Left renal cortex interstitium (tissue), 4 donors: ENCODE measurements around the gene DMTF1. TPM values are rescaled to one million over a fixed set of nuclear protein-coding genes. Genes with fewer than 3 reads are reported as not detected.
"Not testable (repeated sequence)": the region's sequence is repeated elsewhere in the genome, so short reads cannot be mapped to it uniquely, and the experiment has no call there.

Experiments
- DNase-seq, 4 donors: peaks; one replicate each; pipeline ENCODE4 v3.0.0-alpha.2; 2013; ENCODE audit warnings: low read depth in 4 of 4, low spot score in 2 of 4, missing footprints in 1 of 4
- polyA plus RNA-seq, 4 donors: library from polyadenylated mRNA; unstranded; fragments of 120-200 nt; gene quantifications; one replicate each; pipeline ENCODE4 v1.2.1, GENCODE V29; 2013; ENCODE audit not compliant: insufficient read length in 4 of 4

Gene DMTF1
- polyA plus RNA-seq, 4 donors = 104 to 267 (median 177) TPM

DNA sequence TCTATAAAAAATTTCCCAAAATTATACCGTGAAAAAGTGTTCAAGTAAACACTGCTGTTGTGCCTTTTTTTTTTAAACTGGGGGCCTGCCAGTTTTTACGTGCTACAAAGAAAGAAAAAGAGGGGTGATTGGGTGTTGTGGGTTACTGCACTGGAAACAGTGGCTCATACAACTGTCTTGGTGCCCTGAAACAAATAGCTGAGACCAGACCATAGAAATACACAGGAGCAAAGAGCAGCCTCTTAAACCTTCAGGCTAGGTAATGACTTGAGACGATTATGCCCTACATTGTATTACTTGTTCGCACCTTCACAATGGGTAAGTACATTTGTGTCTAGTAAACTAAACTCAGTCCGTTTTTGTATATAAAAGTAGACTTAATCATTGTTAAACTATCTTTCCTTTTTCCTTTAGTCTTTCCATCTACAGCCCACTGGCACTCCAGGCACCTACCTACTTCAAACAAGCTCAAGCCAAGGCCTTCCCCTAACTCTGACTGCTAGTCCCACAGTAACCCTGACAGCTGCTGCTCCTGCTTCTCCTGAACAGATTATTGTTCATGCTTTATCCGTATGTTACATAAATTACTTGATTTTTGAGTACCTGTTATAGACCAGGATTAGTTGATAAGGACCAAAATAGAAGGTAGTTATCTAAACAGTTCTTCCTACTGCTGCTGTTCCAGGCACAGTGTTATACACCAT is 40.7 kb downstream of the DMTF1 start:
- DNase-seq = no peak

- DNase-seq = no peak
Observed at GRCh38 chr7:87193912-87194311, 41.7 kb downstream of the DMTF1 start.

GRCh38 chr7:87199241-87199640 is 47.0 kb downstream of the DMTF1 start:
- no peak for DNase-seq

- DNase-seq = no peak
Observed at GRCh38 chr7:87199700-87200450, 47.6 kb downstream of the DMTF1 start.

DNA sequence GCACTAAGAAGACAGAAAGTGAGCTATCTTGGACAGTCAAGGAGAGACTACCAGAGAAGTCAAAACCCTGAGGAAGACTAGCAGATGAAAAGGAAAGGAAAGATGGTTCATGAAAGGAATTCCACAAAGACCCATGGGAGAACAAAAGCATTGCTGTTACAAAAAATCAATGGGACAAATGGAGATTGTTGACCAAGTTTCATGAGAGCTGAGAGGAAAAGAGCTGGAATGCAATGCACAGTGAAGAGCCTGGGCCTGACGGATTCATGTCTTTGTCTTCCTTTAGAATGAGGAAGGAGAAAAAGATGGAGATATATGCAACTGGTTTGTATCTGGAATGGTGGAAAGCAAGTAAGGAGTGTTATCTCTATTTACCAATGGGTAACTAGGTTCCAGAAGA is 50.0 kb downstream of the DMTF1 start:
- no peak for DNase-seq

GRCh38 chr7:87202705-87203104 is 50.5 kb downstream of the DMTF1 start:
- DNase-seq = no peak

- not testable (repeated sequence) for DNase-seq
Observed at GRCh38 chr7:87203929-87204328, 51.7 kb downstream of the DMTF1 start.

DNA sequence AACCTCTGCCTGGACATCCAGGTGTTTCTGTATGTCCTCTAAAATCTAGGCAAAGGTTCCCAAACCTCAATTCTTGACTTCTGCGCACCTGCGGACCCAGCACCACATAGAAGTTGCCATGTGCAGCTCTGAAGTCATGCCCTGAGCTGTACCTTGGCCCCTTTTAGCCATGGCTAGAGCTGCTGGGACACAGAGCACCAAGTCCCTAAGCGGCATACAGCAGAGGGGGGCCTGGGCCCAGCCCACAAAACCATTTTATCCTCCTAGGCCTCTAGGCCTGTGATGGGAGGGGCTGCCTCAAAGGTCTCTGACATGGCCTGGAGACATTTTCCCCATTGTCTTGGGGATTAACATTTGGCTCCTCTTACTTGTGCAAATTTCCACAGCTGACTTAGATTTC is 52.7 kb downstream of the DMTF1 start:
- no peak for DNase-seq

DNA sequence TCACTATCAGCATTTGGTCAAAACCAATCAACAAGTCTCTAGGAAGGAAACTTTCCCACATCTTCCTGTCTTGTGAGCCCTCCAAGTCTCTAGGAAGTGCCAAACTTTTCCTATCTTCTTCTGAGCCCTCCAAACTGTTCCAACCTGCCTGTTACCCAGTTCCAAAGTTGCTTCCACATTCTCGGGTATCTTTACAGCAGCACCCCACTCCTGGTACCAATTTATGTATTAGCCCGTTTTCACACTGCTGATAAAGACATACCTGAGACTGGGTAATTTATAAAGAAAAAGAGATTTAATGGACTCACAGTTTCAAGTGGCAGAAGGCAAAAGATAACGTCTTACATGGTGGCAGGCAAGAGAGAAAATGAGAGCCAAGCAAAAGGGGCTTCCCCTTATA is 53.4 kb downstream of the DMTF1 start:
- not testable (repeated sequence) for DNase-seq

GRCh38 chr7:87206361-87206760 is 54.1 kb downstream of the DMTF1 start:
- DNase-seq = no peak

DNA sequence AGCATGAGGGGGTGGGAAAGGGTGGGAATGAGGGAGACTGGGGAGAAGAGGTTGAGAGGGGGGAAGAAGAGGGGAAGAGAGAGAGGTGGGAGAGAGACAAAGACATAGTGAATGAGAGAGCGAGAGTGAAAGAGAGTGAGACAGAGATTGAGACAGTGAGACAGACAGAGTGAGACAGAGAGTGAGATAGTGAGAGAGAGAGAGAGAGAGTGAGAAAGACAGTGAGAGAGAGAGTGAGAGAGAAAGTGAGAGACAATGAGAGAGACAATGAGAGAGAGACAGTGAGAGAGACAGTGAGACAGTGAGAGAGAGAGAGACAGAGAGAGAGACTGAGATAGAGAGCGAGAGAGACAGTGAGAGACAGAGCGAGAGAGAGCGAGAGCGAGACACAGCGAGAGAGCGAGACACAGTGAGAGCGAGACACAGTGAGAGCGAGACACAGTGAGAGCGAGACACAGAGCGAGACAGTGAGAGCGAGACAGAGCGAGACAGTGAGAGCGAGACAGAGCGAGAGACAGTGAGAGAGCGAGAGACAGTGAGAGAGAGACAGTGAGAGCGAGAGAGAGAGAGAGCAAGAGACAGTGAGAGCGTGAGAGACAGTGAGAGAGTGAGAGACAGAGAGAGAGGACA is 57.2 kb downstream of the DMTF1 start:
- DNase-seq = no peak

- DNase-seq = no peak
Observed at GRCh38 chr7:87210506-87210905, 58.3 kb downstream of the DMTF1 start.

GRCh38 chr7:87212498-87212897 is 60.2 kb downstream of the DMTF1 start:
- DNase-seq = no peak

- DNase-seq = no peak
Observed at GRCh38 chr7:87213252-87213651, 61.0 kb downstream of the DMTF1 start.

- no peak for DNase-seq
Observed at GRCh38 chr7:87213811-87214210, 61.6 kb downstream of the DMTF1 start.

- no peak for DNase-seq
Observed at GRCh38 chr7:87215046-87215445, 62.8 kb downstream of the DMTF1 start.

- DNase-seq = no peak
Observed at GRCh38 chr7:87216701-87217508, 64.7 kb downstream of the DMTF1 start.

DNA sequence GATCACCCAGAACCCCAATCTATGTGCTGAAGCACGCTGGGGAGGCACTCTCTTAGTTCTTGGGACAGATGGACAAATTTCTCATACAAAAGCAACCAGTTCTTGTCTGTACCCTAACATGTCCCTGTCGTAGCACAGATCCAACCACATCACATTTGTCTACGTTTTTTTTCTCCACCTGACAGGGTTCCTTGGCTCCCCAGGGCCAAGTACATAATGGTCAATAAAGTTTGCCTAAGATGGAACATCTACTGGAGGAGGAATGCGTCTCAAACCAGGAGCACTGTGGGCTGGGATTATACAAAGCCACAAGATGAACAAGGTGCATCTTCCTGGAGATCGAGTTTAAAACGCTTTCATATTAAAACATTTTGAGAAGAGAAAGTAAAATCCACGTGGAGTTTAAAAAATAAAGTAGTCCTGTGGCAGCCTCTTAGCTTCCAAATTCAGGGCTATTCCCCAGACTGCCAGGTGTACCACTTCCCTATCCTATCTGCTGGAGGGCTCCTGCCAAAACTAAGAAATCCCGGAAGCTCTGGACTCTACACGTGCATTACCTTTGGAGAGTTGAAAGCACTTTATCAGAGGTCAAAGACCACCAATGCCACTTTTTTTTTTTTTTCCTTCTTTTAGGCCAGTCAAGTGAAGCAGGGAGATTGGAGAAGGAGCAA is 65.9 kb downstream of the DMTF1 start:
- DNase-seq = no peak

- DNase-seq = peak in 3 of 4 donors; percentile 25 to 39 (median 37)
Observed at GRCh38 chr7:87218796-87219544, 66.7 kb downstream of the DMTF1 start.
